Measurements from ENCODE around the gene RBPJL.

RBPJL gene

DNA sequence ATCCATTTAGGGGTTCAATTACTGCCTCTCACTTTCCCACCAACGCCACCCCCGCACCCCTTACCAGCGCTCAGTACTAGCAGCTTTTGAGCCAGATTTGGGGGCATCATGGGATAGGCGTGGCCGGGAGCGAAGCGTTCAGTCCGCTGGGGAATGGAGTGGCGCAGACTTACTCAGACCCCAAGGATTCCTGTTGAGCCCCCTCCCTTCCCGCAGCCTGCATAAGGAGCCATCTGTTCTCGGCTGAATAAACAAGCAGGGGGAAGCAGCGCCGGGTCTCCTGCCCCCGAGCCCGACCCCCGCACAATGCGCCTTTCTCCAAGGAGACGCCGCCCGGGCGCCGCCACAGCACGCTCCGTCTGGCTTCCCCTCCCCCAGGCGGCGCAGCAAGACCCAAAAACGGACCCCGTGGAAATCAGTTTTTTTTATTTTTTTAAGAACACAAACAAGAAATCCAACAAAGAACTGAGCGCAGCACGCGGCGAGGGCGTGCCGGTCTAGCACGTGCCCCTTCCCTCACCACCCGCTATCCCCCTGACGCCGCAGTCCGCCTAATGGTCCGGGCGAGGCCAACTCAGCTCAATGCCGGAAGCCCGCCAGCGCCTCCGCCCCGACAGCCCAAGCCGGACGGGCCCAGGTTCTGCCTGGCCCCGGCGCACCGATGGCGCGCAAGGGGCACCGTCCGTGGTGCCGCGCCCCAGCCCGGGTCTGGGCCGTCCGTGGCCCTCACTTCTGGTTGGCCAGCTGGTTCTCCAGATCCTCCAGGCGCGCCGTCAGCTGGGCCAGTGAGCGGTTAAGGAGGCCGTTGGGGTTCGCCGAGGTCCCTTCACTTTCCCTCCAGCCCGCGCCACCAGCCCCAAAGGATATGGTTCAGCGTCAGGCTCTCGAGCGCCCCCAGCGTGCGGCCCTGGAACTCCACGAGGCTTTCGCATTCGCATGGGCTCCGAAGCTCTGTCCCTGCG, 13.3 kb upstream of the RBPJL start:
- DNase-seq = peak; percentile 89

DNA sequence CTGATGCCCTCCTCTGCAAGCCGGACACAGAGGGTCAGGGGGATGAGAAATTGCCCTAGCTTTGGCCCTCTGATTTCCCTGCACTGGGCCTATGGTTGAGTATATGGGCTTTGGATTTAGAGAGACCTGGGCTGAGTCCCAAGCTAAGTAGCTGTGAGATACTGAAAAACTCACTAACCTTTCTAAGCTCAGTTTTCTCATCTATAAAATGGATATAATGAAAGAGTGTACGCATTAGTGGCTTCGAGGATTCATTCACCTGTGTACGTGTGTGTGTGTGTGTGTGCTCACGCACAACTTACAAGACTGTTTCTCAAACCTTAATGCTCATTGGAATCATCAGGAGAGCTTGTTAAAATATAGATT, 12.7 kb upstream of the RBPJL start:
- no peak for DNase-seq

DNA sequence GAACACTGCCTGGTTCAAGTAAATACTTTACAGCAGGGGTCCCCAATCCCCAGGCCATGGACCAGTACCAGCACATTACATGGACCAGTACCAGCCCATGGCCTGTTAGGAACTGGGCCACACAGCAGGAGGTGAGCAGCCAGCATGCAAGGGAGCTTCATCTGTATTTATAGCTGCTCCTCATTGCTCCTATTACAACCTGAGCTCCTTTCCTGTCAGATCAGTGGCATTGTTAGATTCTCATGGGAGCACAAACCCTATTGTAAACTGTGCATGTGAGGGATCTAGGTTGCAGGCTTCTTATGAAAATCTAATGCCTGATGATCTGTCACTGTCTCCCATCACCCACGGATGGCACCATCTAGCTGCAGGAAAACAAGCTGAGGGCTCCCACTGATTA, 12.0 kb upstream of the RBPJL start:
- no peak for DNase-seq

GRCh38 chr20:45297786-45298497, 8.7 kb upstream of the RBPJL start:
- DNase-seq = peak; percentile 22

DNA sequence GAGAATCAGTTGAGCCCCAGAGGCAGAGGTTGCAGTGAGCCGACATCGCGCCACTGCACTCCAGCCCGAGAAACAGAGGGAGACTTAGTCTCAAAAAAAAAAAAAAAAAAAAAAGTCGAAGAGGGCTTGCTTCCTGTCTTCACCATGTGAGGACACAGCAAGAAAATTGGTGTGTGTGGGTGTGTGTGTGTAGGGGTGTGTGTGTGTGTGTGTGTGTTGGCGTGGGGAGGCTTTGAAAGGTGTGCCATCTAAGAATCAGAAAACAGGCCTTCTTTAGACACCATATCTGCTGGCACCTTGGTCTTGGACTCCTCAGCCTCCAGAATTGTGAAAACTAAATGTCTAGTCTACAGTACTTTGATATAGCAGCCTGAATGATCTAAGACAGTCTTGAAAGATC, 6.9 kb upstream of the RBPJL start:
- DNase-seq = no peak

DNA sequence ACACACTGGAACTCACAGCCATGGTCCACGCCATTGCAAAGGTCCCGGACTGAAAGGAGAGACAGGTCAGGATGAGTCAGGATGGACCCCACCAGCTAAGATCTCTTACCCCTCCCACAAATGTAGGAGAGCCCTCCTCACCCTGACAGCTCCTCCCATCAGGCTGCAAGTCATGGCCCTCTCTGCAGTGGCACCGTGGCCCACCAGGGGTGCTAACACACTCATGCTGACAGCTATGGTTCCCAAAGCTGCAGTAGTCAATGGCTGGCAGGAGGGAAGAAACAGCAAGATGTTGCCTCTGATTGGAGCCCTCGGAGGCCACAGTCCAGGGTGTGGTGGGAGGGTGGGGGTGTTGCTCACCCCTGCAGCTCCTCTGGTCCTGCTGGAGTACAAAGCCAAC, 5.7 kb upstream of the RBPJL start:
- DNase-seq = no peak

DNA sequence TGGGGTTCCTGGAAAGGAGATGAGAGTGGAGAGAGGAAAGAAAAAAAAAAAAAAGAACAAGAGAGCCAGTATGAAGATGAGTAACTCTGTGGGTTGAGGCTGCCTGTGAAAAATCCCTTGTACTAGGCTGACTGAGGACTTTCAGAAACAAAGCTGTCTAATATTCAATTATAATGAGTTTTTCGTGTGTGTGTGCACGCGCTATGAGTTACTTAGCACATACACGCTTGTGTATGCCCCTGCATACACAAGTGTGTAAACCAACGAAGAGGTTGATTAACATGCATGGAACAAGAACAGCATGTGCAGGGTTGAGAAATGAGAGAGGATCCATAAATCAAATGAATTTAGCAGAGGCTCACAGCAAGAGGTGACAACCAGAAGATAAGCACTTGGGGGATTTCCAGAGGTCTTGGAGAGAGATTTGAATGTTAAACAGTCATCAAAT, 4.8 kb upstream of the RBPJL start:
- no peak for DNase-seq

GRCh38 chr20:45303586-45304463, 2.8 kb upstream of the RBPJL start:
- no peak for DNase-seq

DNA sequence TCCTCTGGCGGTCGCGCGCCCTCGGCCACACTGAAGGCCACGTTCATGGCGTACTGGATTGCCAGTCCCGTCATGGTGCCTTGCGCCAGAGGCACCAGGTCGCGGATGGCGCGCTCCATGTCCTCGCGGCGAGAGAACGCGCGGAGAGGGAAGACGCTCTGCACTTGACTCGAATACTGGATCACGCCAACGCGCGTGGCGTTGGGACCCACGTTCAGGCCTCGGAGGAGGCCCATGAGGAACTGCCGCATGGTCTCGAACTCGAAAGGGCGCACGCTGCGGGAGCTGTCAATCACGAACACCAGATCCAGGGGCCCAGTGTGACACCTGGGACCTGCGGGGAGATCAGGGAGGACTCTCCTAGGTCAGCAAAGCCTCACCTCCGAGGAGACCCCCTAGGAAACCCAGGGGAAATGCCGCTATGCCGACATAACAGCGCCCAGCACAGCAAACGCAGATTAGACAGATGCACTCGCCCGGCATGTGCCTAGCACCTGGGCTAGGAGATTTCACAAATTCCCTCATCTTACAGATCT, 2.1 kb upstream of the RBPJL start:
- DNase-seq = no peak

GRCh38 chr20:45305262-45305661, 1.4 kb upstream of the RBPJL start:
- no peak for DNase-seq

DNA sequence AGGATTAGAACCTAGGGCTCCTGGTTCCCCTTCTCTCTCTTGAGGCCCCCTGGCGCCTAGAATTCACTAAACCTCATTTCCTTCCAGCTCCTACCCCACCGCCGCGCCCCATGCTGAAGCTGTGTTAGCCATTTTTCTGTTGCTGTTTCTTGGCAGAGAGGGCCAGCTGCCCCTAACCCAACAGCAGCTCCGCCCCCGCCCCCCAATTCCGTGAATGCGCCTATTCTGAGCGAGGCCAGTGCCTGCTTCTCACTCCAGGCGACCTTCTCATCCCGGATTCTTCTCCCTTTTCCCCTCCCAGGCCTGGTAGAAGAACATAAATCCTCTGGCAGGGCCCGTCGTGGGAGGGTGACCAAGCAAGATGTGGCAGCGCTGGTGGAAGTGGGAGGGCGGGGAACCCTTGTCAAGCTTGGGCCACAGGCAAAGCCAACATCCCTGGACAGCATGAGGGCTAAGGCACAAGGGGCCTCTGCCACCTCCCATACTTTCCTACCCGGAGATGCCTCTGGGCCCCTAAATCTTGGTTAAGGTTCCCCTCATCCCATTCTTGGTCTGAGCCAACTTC, 518 bp downstream of the RBPJL start:
- DNase-seq = no peak

DNA sequence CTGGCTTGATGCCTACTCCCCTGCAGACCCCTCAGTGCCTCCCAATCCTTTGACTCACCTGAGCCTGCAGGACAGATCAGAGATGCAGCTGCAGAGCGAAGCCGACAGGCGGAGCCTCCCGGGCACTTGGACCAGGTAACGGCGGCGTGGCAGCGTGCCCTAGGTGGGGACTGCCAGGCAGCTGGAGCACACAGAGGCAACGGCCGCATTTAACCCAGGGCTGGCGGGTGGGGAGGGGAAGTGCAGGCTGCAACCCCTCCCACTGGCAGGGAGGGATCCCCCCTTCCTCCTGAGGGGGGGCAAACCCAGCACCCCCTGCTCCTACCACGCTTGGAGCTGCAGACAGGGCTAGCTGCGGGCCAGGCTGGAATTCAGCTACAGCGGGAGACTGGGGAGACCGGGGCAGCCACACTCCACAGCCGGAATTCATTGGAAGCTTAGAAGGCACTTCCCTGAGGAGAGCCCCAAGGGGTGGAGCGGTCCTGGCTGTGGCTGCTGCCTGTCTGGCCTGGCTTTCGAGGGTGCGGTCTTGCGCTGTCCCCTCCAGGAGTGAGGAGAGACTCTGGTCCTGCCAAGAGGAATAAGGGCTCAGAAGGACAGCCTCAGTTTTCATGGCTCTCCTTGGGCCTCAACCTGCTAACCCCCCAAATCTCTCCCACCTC, 1.6 kb downstream of the RBPJL start, which contains the start of gene MATN4:
TSS of gene MATN4 (minus strand) at position 183 of the 662 bp plus-strand sequence. CDS start 2,717 bp downstream, outside the sequence.
- peak; percentile 69 for DNase-seq

DNA sequence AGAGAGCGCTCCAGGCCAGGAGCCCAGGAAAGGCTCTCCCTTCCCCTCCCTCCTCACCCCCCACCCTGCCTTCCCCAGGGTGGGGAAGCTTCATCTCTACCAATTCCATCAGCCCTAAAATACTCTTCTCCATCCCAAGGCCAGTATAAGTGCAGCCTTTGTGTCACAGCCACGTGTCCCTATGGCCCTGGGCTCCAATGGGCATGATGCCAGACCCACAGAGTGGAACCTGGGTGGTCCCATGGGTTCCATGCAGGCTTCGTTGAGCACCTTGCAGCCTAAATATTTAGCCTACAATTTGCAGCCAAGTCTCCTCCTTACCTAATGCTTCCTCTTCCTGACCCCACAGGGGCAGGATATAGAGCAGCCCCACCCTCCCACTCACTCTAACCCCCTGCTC, 2.4 kb downstream of the RBPJL start:
- DNase-seq = no peak

DNA sequence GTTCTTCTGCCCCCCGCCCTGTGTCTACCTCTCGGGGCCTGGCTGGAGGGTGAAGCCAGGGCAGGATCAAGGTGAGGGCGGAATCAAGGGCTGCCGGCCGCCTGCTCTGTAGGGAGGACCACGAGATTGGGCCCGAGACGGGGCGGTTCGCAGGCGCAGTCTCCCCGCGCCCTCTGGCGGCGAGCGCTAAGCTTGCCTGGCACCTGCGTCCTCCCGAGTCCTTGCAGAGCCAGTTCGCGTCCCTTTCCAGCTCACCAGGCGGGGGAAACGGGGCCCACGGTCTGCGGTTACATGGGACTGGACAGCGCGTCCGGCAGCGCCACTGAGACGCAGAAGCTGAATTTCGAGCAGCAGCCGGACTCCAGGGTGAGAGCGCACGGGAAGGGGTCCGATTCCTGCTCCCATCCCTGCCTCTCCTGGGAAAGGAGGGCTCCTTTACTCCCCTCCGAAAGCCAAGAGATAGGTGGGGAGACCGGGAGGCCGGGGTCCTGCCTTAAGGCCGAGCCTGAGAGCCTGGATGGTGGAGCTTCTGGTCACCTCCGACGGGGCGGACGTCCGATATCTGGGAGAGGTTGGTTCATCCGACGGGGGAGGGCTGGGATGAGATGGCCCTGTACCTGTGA, 5.1 kb downstream of the RBPJL start:
- DNase-seq = peak; percentile 80

DNA sequence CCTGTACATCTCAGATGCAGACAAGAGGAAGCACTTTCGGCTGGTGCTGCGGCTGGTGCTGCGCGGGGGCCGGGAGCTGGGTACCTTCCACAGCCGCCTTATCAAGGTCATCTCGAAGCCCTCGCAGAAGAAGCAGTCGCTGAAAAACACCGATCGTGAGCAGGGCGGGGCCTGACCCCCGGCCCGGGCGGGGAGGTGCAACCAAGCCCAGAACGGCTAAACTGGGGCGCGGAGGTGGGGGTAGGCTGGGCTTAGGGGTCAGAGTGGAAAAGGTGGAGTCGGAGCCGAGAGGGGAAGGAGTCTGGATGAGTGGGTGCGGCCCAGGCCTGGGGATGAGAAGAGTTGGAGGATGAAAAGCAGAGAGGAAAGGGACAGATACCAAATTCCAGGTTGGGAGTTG, 5.6 kb downstream of the RBPJL start:
- DNase-seq = no peak

DNA sequence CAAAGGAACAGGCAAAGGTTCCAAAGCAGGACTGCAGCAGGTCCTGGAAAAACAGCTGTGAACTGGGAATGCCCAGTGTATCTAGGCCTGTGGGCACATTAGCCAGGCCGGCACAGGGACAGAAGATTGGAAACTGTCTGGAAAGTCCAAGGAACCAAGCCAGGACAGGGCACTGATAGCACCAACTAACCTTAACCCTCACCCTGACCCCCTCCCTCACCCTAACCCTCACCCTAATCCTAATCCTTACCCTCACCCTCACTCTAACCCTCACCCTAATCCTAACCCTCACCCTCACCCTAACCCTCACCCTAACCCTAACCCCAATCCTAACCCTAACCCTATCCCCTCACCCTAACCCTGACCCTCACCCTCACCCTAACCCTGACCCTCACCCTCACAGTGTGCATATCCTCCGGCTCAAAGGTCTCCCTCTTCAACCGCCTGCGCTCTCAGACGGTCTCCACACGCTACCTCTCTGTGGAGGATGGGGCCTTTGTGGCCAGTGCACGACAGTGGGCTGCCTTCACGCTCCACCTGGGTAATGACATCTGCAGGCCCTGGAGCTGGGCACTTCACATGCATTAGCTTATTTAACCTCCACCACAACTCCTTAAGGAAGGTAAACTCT, 6.5 kb downstream of the RBPJL start:
- DNase-seq = no peak

DNA sequence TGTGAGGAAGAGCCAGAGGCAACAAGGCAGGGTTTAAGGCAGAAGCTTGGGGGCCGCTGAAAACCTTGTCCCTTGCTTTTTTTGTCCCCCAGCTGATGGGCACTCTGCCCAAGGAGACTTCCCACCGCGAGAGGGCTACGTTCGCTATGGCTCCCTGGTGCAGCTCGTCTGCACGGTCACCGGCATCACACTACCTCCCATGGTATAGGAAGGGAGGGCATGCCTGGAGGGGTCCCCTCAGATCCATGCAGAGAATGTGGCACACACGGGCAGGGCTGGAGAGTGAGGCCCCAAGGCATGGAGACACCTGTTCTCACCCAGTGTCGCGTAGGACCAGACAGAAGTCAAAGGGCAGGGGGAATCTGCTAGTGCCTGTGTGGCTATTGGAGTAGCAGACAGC, 7.3 kb downstream of the RBPJL start:
- no peak for DNase-seq

DNA sequence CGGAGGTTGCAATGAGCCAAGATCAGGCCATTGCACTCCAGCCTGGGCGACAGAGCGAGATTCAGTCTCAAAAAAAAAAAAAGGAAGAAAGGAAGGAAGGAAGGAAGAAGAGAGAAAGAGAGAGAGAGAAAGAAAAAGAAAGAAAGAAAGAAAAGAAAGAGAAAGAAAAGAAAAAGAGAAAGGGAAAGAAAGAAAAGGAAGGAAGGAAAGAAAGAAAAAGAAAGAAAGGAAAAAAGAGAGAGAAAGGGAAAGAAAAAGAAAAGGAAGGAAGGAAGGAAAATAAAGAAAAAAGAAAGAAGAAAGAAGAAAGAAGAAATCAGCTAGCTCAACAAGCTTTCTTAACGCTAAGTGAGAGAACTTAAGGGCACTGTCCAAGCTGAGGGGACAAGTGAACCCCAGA, 9.0 kb downstream of the RBPJL start:
- no peak for DNase-seq

GRCh38 chr20:45316150-45317080, 9.8 kb downstream of the RBPJL start:
- DNase-seq = no peak

GRCh38 chr20:45317826-45318225, 11.2 kb downstream of the RBPJL start:
- DNase-seq = no peak
